Coronary artery (tissue), 2 donors: ENCODE data around the gene FAM118B.

Experiments used
- DNase-seq: peaks from one replicate; pipeline ENCODE4 v3.0.0-alpha.2; 2017; ENCODE audit warnings: low spot score
- H3K27ac ChIP-seq, 2 donors: fragments of 200-600 bp; sonication (generic); one replicate each; pipeline ENCODE4 v1.5.1; 2016 to 2019
- H3K4me3 ChIP-seq: fragments of 200-600 bp; sonication (generic); 2 replicates; pipeline ENCODE4 v1.5.1; 2016; ENCODE audit warnings: mild to moderate bottlenecking, moderate library complexity
- CTCF ChIP-seq: fragments of 200-600 bp; sonication (generic); IDR thresholded peaks from one replicate; pipeline ENCODE4 v1.5.1; 2019; ENCODE audit warnings: antibody characterized with exemption

The FAM118B gene

GRCh38 chr11:126219547-126219946 is 8.0 kb downstream of the FAM118B start:
- H3K4me3 ChIP-seq = no peak overlapping the region
- no peak for TF ChIP-seq CTCF
- no peak for DNase-seq
- no peak overlapping the region for H3K27ac ChIP-seq

GRCh38 chr11:126224647-126225294 is 13.2 kb downstream of the FAM118B start:
- TF ChIP-seq CTCF = no peak
- Histone ChIP-seq H3K27ac (no peak overlapping the region), H3K4me3 (no peak overlapping the region)
- no peak for DNase-seq

- H3K27ac ChIP-seq = no peak overlapping the region
- no peak for TF ChIP-seq CTCF
- no peak overlapping the region for H3K4me3 ChIP-seq
- DNase-seq = no peak
Measured at GRCh38 chr11:126225295-126225665, 13.7 kb downstream of the FAM118B start.

GRCh38 chr11:126226334-126227084 is 14.9 kb downstream of the FAM118B start:
- TF ChIP-seq CTCF = no peak
- DNase-seq = no peak
- no peak overlapping the region for H3K4me3 ChIP-seq
- no peak overlapping the region for H3K27ac ChIP-seq

GRCh38 chr11:126229858-126230540 is 18.4 kb downstream of the FAM118B start:
- no peak for TF ChIP-seq CTCF
- Histone ChIP-seq H3K4me3 (no peak overlapping the region), H3K27ac (no peak overlapping the region)
- no peak for DNase-seq

GRCh38 chr11:126231725-126232459 is 20.3 kb downstream of the FAM118B start:
- no peak for DNase-seq
- no peak for TF ChIP-seq CTCF

More at GRCh38 chr11:126231725-126232459, 20.3 kb downstream of the FAM118B start:
- Histone ChIP-seq H3K4me3 (no peak overlapping the region), H3K27ac (no peak overlapping the region)
